NCI-H1048 (cell line): ENCODE data around the gene PRM1.

Experiments used
- DNase-seq: peaks from one replicate; lab custom pipeline; 2025; lab: John Stamatoyannopoulos, UW

Gene PRM1

GRCh38 chr16:11236461-11237254 is 44.5 kb downstream of the PRM1 start:
- no peak for DNase-seq

- no peak for DNase-seq
Measured at GRCh38 chr16:11235703-11235991, 45.5 kb downstream of the PRM1 start.

DNA sequence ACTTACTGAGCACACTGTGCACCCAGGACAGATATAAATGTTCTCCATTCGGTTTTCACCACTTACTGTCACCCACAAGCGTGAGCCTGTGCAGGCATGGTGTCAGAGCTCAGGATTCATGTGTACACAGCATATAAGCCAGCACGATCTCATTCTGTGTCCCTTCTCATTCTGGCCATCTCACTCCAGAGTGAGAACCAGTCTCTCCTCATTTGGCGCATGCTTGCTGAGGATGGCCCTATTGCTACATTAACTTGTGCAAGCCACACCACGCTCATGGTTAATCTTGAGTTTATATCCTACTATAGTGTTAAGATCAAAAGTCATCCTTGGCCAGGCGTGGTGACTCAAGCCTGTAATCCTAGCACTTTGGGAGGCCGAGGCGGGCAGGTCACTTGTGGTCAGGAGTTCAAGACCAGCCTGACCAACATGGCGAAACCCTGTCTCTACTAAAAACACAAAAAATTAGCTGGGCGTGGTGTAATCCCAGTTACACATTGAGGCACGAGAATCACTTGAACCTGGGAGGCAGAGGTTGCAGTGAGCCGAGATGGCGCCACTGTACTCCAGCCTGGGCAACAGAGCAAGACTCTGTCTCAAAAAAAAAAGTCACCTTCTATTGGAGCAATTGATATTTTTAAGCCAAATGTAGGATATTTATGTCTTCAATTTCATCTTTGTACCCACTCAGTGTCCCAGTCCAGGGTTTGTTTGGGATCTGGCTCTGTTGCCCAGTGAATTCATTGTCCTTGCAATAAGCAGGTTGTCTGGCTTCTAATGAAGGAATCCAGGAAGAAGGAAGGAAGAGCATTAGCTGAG is 46.0 kb downstream of the PRM1 start:
- no peak for DNase-seq

DNA sequence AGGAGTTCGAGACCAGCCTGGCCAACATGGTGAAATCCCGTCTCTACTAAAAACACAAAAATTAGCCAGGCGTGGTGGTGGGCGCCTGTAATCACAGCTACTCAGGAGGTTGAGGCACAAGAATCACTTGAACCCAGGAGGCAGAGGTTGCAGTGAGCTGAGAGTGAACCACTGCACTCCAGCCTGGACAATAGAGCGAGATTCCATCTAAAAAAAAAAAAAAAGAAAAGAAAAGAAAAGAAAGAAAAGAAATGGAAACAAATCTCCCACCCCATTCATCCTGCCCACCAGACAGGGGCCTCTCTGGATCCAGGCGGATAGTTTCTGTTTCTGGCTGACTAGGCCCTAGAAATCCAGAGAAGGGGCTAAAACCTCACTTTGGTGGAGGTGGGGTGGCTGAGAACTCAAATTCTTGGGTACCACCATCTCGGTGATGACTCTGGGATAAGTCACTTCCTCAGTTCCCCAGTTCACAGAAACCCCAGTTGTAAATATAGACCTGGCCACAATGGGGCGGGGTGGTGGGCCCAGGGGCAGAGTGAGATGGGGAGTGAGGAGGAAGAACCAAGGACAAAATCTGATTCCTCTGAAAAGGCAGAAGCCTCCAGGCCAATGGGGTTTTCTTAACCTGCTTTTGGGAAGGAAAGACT is 47.3 kb downstream of the PRM1 start:
- DNase-seq, result no peak

DNA sequence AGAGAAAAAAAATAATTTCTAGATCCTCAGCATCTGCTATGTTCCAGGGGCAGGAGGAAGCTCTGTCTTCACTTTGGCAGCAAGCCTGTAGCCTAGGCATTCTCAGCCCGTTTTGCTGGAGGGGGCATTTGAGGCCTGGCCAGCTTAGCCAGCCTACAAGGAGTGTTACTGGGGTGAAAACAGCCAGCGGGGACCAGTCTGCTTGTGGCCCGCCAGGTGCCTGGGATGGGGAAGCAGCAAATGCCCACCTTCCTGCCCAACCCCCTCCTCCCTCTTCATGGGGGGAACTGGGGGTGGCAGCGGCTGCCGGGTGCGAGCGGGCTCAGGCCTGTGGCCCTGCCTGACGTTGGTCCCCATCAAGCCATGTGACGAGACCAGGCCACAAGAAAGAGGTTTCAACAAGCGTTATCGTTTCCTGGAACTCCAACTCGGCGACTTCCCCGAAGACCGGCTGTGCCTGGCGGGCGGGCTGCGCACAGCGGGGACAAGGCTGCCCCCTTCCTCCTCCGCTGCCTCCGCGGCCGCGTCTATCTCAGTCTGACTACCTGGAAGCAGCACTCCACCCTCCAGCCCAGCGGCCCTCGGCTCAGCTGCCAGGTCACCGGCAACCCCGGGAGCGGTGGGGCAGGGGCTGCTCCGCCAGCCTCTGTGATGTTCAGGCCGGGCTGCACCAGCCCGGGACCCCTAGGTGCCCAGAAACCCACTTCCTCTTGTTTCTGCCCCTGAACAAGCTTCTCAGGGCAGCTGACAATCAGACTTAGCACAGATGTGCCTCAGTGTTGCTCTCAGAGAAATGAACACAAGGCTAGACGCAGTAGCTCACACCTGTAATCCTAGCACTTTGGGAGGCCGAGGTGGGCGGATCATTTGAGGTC is 48.0 kb downstream of the PRM1 start:
- no peak for DNase-seq

GRCh38 chr16:11232302-11232851 is 48.8 kb downstream of the PRM1 start:
- DNase-seq, result no peak

DNA sequence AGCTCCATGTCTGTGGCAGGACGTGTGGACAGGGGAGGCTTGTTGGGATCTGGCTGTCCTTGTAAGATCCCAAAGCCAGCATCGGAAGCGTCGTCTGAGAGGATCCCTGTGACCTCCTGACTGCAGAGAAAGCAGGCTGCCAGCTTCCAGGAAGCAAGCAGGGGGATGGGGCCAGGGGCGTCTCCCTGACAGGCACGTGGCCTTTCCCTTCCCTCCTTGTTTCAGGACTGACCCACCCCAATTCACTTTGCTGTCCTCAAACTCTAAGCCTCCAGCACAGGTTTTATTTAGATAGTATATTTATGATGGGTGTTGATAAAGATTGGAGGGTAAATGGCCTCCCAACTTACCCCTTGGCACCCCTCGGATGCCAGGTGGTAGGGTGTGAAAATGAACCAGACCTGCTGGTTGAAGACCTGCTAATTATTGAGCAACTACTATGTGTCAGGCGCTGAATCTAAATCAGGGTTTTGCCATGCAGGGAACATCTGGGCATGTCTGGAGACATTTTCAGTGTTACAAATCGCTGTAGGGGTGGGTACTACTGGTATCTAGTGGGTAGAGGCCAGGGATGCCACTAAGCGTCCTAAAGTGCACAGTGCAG is 49.7 kb downstream of the PRM1 start:
- DNase-seq, result no peak
